GM19324 (cell line): ENCODE measurements around the gene PTPRK.
"Not testable (repeated sequence)": the region's sequence is repeated elsewhere in the genome, so short reads cannot be mapped to it uniquely, and the experiment has no call there.

Experiments
- ATAC-seq: cut with Tn5 transposase; IDR thresholded peaks from one replicate; pipeline ENCODE4 v1.9.1; 2021; ENCODE audit warnings: mild to moderate bottlenecking, moderate library complexity; ENCODE audit not compliant: unreplicated experiment, low FRiP score

PTPRK gene

DNA sequence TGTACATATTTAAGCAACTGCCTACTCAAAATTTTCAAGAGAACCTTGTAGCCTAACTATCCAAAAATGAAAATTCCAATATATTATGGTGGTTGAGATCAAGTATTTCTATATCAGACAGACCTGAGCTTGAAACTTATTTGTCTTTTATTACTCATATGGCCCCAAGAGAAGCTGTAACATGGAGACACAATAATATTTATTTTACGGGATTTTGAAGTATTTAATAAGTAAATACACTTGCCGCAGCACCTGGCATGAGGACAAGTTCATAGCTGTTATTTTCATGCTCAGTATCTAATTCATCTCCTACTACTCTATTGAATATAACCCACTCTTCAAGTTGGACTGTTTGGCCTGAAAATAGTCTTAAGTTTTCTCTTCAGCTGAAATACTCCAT is 28.0 kb downstream of the PTPRK start:
- no peak for ATAC-seq

DNA sequence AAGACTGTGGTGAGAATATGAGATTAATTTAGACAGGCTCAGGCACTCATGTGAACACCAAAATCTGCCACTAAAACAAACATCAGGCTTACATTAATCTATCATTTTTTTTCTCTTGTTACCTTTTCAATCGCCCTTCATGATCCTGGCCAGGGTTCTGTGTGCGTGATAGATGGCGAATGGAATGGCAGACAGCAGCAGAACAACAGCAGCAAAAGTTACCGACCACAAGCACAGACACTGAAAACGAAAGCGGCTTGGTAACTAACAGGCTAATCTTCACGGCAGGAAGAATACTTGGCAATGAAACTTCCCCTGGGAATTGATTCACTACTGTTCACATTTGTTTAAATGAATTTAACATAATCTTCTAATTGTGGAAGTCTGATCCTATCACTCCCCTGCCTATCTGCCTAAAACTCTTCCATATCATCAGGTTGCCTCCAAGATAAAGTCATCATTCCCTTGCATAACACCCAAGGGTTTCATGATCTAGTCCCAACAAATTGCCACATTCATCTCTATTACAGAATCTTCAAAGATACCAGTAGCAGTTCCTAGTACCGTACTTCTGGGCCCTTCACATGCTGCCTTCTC is 28.7 kb downstream of the PTPRK start:
- peak; percentile 55 for ATAC-seq

DNA sequence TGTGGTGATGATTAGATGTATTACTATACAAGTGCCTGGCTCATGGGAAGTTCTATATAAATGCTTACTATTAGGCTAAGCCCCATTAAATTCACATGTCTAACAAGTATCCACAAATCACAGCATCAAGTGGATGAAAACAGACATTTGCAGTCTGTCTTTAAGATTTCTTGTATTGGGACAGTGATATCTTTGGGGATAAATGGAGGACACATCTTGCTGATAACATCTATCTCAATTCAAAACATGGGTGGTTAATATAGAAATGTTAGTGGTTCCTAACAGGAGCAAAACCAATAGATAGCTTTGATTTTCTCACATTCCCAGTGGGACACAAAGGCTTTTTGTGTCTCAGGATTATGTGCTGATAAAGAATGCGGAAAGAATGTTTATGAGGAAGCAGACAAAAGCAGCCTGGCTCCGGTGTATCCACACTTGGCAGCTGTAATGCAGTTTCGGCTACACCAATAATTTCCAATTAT is 29.3 kb downstream of the PTPRK start:
- no peak for ATAC-seq

DNA sequence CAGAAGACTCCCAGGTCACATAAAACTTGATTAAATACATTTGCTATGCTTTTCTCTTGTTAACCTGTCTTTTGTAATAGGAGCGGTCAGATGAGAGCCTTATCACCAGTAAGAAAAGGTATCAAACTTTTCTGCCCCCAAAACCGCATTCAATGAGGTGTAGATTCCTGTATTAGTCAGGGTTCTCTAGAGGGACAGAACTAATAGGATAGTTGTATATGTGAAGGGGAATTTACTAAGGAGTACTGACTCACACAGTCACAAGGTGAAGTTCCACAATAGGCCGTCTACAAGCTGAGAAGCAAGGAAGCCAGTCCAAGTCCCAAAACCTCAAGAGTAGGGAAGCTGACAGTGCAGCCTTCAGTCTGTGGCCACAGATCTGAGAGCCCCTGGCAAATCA is 32.7 kb downstream of the PTPRK start:
- ATAC-seq = no peak

DNA sequence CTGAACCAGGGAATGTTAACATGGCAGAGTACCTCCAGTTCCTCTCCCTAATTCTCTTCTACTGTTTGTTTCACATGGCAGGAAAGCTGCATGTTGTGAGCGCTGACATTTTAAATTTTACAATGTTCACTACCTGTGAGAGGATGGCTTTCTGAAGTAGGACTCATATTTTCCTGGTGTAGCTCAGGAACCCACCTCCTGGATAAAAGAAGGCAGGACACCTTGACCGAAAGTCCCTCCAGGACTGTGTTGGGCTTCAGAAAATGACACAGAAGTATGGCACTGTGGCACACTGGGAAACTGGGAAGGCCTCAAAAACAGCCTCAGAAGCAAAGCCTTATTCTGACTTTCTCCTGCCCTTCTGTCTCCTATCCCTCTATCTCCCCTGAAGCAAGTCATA is 33.3 kb downstream of the PTPRK start:
- no peak for ATAC-seq

DNA sequence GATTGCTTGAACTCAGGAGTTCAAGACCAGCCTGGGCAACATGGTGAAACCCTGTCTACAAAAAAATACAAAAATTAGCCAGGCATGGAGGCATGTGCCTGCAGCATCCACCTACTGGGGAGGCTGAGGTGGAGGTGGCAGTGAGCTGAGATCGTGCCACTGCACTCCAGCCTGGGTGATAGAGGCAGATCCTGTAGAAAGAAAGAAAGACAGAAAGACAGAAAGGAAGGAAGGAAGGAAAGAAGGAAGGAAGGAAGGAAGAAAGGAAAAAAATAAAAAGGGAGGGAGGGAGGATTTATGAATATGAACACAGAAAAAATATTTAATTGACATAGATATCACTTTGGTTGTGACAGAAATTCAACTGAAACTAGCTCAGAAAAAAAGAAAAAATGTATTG is 33.8 kb downstream of the PTPRK start:
- not testable (repeated sequence) for ATAC-seq

DNA sequence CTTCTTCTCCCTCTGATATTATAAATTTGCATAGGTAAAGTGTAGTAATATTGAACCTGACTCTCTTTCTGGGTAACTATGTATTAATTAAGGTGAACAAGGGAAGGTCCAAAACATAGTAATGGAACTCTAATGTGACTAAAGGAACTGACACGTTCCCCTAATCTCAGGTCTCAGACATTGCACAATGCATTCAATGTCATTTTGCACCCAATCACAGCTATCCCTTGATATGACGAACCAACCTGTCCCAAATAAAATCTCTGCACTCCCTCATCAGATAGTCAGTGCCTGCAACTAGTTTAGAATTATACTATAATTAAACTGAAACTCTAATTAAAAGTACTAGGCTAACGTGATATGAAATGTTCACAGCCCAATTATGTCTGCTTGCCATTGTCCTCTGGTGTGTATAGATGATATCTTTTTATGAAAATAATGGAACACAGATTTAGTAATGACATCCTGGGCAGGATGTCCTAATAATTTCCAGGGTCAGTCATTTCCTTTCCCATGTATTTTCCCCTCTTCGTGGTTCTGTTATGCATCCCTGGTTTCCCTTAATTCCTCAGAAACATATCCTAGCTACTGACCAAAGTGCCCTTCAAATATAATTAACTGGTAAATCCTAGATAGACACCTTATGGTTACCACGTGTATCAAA is 36.8 kb downstream of the PTPRK start:
- ATAC-seq = no peak

DNA sequence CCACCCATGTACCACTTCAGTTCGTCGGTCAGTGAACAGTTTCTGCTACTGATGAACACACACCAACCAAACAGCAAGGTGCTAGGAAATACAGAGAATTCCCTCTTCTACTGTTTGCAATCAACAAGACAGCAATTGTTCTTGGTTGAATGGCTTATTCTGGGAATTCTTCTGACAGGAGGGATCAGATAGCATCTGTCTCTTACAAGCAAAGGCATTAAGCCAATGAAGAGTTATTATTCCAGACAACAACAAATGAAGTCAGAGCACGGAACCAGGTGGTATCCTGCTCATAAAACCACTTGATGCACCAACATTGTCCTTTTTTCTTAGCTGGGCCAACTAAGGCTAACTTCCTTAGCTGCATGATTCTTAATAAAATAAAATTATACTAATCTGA is 37.8 kb downstream of the PTPRK start:
- no peak for ATAC-seq

DNA sequence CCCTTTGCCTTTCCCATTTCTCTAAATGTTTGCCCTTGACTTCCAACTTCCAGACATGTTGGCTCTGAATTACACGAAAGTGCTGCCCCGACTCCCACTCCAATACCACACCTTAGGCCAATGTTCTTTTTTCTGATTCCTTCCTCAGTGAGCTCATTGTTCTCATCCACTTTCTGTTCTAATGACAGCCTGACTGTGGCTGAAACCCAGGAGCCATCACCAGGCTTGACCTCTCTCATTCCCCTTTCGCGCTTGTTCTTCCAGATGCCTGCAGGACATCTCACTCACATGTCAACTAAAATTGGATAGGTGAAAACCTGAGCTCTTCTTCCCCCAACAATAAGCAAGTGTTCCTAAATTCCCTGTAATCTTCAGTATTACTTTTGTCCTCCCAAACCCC is 40.4 kb downstream of the PTPRK start:
- no peak for ATAC-seq

DNA sequence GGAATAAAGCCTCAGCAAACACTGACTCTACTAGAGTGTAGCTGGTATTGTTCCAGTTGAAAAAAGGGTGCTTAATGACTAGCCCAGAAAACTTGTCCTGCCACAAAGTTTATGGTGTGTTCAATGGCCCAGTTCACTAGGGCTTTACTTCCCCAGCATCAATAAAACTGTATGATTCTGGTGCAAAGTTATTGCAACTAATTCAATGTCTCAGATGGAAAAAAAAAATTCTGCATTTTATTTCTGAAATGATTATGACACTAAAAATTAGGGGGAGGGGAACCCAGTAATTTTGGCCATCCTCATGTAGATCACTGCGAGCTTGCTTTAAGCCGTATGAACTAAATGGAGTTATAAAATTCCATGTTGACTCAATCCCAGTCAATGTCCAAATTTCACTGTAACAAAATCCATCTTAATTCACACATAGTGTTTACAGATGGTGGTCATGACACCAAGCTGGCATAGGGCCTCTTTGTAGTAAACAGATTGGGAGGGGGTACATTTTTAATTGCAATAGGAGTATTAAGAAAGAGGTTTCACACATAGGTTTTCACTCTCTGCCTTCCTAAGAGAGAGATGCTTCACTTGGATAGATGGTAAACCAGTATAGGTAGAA is 41.2 kb downstream of the PTPRK start:
- ATAC-seq = no peak

DNA sequence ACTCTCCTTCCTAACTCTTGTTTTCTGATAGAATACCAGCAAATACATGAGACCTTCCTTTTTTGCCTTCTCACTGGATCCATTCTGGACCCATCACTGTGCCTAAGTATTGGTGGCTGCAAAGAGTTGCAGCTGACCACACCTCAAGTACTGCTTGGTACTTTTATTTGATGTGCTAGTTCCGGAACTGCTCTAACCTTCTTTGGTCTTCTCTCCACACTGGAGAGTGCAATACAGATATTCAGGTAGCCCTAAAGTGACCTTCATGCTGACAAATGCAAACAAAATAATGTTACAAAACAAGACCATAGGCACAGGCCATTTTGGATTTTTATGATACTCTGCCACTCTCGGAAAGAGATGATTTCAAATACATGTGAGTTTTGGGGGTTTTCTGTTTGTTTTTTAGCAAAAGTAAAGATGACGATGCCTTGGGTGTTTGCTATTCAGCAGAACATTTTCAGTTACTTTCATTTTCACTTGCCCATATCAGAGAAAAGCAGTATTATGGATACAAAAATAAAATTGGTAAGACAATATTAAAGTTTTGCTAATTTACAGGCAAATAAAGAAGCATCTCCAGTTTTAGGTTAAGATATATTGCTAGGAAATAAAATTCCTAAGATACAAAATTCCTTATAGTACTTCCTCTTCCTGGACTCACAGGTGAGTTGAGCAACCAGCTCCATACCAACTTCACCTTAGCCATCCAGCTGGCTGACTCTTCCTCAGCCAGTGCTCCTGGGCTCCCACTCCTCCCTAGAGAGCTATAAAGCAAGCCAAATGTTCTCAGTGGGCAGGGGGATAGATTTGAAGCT is 42.0 kb downstream of the PTPRK start:
- no peak for ATAC-seq

DNA sequence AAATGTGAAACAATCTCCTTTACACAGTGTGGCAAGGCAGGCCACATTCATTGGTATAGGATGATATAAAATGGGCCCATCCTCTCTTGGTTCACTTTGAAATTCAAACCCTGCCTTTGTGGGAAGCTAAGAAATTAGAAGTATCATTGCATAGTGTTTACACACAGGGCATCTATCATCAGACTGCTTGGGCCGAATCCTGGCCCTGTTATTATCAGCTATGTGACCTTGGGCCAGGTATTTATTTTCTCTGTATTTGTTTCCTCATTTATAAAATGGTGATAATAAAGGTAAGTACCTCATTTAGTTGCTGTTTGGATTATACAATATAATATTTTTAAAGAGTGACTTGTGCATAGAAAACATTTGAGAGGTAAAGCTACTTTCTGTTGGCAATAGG is 45.5 kb downstream of the PTPRK start:
- ATAC-seq = no peak

DNA sequence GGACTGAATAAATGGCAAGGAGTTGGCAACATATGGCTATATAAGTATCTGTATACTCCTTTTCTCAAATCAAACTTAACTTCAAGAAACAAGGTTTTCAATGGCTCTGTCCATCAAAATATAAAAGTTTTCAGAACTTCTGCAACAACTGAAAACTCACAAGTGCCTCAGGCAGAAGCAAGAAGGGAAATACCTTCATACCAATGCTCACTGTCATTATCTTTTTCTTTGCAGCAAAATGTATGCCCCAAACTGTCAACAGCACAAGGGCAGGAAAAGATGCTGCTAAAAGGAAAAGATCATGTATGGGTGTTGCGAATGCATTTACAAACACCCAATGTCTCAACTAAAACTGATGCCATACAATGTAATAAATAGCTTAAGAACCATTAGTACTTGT is 45.9 kb downstream of the PTPRK start:
- no peak for ATAC-seq

DNA sequence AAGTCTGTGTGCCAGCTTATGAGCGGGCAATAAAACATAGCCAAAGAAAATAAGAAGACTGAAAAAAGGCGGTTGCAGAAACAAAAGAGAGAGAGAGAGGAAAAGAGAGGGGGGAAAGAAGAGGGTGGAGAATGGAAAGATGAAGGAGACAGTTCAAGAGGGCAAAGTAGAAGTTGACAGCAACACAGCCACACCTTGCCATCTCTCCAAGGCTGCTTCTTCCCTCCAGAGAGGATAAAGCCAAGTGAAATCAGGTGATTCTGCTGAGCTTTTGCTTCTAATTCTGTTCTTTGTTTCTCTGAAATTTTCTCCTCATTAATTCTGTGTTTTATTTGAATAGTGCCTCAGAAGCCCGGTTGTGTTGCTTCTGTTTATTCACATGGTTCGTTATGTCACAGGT is 48.5 kb downstream of the PTPRK start:
- ATAC-seq = no peak

DNA sequence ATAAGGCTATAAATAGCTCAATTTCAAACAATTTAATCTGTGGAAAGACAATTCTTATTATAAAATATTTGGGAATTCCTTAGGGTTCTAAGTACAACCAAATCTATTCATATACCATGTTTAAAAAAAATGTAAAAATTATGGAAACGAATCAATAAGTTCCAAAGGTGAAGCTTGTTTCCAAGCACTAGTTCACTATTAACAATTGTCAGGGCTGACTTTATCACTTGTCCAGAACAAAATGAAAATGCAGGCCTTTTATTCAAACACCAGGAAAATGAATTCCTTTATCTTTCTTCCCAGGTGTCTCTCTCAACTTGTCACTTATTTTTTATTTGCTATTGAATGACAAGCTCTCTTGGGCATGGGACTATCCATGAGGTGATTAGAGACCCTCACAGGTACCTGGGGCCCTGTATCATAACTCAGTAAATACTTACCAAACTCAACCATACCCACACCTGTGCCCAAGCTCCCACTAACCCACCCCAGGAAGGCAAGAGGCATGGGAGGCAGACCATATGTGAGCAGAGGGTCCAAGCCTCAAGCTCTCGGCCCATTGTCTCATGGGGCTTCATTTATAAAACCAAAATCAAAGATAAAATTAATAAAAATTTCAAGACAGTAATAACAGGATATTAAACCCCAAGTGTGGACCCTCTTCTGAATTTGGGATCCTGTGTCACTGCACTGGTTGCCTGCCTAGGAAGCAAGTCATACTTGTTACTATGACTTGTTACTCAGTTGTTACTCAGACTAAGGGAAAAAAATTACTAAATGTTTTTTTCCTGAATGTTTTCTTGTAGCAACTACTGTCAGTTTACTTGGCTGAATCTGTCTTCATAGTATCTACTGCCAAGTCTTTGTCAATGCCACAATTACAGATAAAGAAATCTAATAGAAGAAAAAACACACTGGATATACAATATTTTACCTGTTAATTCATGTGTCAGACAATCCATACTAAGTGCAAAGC is 54.7 kb downstream of the PTPRK start:
- no peak for ATAC-seq

DNA sequence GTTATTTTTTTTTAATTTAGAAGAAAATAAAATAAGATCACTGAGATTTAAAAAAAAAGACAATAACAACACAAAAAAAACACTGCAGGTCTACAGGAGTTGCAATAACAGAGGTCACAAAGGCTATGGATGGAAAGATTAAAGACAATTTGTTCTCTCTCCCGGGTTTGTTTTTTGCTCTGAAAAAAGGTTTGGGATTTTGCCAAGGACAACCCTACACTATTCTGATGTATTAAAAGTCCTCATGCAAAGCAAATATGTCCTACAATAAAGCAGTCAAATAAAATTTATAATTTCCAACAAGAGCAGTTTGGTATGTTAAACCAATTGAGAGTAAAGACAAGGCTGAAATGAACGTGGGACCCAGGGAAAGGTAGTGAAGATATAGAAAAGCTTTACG is 55.6 kb downstream of the PTPRK start:
- no peak for ATAC-seq

DNA sequence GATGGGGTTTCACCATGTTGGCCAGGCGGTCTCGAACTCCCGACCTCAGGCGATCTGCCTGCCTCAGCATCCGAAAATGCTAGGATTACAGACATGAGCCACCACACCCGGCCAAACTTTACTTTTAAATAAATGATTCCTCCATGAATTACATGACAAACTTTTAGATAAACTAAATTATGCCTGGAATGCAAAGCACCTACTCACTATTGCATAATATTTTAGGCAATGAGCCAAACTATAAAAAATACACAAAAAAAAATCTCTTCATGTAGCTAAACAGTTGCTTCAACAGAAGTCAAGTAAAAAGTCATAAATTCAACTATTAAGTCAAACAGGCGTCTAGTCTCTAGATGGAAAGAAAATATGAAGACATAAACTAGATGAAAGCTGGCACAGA is 56.5 kb downstream of the PTPRK start:
- no peak for ATAC-seq

DNA sequence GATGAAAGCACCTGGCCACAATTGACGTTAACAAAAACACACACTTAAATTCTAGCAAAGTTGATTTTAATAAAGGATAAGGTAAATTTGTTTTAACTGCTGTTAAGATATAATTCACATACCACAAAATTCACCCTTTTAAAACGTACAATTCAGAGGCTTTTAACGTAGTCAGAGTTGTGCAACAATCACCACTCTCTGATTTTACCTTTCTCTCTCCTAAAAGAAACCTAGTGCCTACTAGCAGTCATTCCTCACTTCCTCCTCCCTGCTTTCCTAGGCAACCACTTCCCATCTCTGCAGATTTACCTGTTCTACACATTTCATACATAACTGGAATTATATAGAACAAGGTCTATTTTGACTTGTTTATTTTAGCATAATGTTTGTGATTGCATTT is 58.9 kb downstream of the PTPRK start:
- ATAC-seq = no peak

DNA sequence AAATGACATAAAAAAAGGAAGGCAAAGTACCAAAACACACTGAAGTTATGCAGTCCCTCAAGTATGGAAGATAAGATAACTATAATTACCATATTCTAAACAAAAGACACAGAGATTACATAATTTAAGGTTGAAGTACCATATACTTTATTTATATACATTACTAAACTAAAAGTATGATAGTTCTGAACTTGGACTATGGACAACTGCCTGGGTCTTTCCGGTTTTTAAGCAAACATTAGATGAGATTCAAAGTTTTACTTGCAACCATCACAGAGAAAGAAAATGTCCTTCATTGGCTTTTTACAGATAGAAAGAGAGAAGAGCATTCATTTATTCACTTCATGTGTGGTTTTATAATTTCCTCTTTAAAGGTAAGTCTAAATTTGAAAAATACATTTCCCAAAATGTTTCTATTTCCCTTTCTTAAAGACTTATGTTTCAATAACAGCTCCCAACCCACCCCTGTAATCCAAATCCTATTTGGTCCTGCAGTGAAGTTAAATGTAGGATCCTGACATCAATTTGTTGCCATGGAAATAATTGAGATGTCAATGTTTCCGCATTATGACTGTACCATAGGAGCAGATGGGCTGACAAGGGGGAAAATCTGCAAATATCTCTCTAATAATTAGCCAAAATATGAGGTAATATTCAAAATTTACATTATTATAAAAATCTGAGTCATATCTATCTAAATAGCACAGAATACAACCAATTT is 63.7 kb downstream of the PTPRK start:
- ATAC-seq = no peak
